HS-27A (cell line): ENCODE measurements around the gene MISFA.
"Not testable (repeated sequence)": the region's sequence is repeated elsewhere in the genome, so short reads cannot be mapped to it uniquely, and the experiment has no call there.

Experiments
- DNase-seq: peaks from one replicate; pipeline ENCODE4 v3.0.0-alpha.2; 2012; ENCODE audit warnings: low read depth, missing footprints

MISFA gene

GRCh38 chr11:18599739-18600230 is at the start of gene MISFA:
Gene MISFA (plus strand): TSS chr11:18599789. CDS start chr11:18599929, 140 bp downstream.
- no peak for DNase-seq

GRCh38 chr11:18563090-18563730 is 36.4 kb upstream of the MISFA start:
- no peak for DNase-seq

DNA sequence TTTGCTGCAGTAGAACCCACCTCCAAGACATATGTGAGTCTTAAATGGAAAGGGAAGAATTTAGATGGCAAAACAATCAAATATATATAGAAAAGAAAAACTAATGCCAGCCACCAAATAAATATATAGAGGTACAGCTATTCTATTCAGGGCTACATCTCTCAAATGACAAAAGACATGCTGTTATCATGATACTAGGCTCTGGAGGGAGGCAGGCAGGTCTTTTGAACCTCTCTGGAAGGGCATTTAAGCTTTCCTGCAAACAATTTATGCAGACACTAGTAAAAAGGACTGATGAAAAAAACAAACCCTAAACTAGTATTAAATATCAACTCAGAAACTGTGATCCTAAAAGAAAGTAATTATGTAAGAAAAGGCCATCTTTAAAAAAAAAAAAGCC is 35.4 kb upstream of the MISFA start:
- DNase-seq, result no peak

GRCh38 chr11:18566406-18566805 is 33.2 kb upstream of the MISFA start:
- no peak for DNase-seq

GRCh38 chr11:18567081-18567480 is 32.5 kb upstream of the MISFA start:
- no peak for DNase-seq

DNA sequence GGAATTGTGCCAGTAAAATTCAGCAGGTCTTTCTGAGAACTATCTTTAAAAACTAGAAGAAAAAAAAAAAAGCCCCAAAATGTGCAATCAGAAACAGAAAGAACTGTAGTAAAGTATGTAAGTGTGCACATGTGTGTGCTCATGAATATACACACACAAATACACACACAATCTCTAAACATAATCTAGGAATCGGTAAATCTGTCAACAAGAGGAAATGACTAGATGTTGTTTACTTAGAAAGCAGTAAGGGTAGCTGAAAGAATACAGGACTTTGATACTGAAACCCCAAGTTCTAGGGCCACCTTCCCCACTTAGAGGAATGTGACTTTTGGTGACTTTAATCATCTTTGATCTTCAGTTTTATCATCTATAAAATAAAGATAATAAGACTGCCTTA is 24.2 kb upstream of the MISFA start:
- DNase-seq, result no peak

DNA sequence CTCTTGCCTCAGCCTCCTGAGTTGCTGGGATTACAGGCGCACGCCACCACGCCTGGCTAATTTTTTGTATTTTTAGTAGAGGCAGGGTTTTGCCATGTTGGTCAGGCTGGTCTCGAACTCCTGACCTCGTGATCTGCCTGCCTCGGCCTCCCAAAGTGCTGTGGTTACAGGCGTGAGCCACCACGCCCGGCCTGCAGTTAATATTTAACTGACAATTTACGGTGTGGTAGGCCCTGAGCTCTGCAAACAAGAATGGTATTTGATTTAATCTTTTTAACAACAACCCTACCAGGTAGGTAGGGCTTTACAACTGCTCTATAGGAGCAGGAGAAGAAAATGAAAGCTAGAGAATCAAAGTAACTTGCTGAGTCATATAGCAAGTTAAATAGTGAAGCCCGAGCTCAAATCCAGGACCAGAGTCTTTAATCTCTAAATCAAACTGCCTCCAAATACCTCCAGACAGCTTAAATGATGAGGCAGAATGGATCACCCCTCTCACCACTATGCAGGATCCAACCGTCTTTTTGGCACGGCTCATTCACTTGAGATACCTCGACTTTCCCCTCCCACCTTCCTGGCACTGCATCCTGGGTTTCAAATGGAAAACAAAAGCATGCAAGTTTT is 20.5 kb upstream of the MISFA start:
- no peak for DNase-seq

DNA sequence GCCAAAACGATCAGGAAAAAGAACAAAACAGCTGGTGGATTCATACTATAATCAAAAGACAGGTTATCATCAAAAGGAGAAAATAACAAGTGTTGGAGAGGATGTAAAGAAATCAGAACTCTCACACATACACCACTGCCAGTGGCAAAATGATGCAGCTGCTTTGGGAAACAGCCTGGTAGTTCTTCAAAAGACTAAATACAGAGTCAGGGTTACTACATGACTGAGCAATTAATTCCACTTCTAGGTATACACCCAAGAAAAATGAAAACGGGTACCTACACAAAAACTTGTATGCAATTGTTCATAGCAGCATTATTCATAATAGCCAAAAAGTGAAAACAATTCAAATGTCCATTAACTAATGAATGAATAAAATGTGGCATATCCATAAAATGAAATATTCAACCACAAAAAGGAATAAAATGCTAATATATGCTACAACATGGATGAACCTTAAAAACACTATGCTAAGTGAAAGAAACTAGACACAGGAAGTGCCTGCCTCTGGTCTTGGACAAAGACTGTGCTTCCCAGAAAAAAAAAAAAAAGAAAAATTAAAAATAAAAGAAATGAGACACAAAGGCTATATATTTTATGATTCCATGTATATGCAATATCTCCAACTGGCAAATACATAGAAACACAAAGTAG is 19.3 kb upstream of the MISFA start:
- no peak for DNase-seq

DNA sequence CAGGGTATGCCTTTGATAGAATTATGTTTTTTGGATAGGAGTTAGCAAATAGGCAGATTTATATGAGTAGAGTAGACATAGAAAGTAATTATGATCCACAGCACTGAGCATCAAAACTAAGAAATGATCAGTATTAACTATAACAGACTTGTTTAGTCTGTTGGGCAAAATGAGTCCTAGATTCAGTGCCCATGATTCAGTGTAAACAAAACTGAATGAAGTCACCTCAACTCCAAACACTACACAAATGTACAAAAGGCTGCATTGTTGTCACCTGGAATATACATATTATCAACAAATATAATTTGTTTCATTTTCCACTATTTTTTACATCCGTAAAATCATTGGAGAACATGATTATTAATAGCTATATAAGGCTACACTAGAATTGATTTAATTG is 17.8 kb upstream of the MISFA start:
- DNase-seq, result no peak

DNA sequence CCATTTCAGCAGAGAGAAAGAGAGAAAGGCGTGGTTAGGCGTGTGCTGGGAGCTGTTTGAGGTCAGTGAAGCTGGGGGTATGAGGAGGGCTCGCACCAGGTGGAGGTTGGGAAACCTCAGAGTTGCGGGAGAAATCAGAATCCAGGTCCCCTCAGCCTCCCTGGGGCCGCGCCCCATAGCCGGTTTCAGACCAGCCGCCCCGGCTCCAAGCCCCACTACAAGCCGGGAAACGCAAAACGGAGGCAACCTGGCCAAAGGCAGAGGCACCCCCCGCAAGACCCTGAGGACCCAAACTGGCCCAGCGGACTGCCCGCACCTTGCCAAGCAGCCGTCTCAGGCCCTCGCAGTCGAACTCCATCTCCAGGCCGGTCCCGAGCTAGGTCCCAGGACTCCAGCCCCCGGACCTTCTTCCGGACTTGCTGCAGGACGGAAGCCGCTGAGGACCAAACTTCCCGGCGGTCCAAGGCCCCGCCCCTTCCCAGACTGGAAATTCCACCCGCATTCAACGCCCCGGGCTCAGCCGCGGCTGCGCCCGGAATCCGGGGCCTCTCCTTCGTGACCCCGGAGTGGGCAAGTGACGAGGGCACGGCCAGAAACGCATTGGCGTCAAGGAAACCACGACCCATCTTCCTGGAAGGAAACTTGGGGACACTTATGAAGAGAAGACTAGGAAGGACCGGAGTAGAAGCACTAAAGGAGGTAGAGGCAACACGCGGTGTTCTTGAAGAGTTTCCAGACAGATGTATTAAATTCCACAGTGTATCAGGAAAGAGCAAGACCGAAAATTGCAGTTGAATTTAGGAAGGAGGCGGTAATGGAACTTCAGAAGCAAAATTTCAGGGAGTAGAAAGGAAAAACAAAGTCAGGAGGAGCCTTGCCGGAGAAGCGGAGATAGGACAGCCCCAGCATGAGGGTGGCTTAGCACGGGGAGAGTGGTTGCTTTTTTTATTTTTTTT is 11.0 kb upstream of the MISFA start, which contains the start of gene UEVLD:
TSS of gene UEVLD (minus strand) at position 438 of the 956 bp plus-strand sequence. CDS start at position 358, 80 bp downstream.
- DNase-seq, result peak; percentile 77

GRCh38 chr11:18590571-18590970 is 9.0 kb upstream of the MISFA start:
- DNase-seq, result no peak

DNA sequence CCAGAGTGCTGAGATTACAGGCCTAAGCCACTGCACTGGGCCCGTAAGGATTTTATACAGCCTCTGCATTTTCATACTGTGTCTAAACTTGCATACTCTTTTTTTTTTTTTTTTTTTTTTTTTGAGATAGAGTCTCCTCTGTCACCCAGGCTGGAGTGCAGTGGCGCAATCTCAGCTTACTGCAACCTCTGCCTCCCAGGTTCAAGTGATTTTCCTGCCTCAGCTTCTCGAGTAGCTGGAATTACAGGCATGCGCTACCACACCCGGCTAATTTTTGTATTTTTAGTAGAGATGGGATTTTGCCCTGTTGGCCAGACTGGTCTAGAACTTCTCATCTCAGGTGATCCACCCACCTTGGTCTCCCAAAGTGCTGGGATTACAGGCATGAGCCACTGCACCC is 5.5 kb upstream of the MISFA start:
- DNase-seq, result not testable (repeated sequence)

DNA sequence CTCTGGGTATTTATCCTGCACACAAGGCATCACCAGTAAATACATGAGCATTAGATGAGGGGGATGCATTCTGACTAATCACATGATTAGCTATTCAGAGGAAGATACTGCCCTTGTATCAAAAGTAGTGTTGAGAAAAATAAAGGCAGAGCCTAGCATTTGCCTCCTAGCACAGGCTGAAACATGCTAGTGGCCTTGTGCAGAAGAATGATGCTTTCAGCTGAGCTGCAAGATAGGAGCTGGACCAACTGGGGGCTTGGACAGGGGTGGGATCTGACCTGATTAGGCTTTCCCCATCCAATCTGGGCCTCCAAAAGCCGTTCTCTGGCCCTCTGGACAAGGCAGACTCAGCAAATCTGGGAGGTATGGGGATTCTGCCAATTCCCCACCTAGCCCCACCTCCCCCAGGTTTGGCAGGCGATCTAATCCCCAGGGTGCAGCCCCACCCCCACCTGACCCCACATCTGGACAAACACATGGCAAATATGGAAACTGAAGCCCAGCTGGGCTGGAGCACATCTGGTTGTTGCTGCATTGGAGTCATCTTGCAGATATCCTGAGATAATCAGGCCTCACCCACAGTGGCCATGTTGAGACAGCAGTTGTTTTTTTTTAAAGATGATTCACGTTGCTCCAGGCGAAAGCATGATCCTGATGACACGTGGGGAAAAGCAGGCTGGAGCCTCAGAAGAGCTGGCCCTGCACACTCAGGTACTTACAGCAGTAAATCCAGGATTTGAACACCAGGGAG is 4.4 kb upstream of the MISFA start:
- DNase-seq, result no peak

GRCh38 chr11:18600915-18601569 is 1.5 kb downstream of the MISFA start:
- no peak for DNase-seq

DNA sequence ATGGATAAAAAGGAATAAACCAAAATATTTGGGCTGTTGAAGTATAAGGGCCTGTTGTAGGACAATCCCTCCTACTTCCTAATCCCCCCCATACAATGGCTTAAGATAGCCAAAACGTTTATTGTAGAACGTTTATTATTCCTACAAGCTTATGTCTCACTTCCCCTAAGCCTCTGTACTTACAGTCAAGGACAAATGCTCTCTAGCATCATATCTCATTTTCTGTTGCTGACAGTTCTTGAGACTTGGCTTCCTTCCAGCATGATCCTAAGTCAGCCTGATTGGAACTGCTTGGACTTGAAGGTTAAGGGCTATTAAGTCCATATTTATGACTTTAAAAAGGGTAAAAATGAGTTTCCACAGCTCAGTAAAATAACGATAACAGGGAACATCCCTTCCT is 8.8 kb downstream of the MISFA start:
- DNase-seq, result no peak

DNA sequence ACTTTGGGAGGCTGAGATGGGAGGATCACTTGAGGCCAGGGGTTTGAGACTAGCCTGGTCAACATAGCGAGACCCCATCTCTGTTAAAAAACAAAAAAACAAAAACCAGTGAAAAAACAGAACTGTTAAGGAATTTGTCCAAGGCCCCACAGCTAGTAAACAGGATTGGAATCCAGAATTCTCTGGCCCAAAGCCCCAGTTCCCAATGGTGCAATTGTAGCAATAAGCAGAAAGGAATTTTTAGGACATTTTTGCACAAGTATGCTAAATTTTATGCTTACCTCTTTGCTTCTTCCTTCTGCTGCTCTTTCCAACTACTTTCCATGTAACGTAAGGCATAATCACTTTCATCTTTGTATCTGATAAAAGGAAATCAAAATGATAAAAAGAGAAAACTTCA is 11.6 kb downstream of the MISFA start:
- DNase-seq, result no peak

DNA sequence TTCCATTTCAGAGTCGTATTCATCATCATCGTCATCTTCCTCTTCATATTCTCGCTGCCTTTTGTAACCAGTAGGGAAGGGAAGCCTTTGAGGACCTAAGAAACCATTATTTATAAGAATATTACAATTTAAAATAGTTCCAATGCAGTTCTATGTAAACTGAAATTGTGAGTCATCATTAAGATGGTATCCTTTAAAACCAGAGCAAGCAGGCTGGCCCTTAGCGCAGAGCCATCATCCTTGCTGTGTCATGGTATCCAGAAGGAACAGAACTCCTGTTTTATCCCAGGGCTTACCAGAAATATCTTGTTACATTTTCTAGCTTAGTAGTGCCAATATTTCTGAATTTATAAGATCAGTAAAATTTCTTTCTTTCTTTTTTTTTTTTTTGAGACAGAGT is 12.8 kb downstream of the MISFA start:
- DNase-seq, result no peak

DNA sequence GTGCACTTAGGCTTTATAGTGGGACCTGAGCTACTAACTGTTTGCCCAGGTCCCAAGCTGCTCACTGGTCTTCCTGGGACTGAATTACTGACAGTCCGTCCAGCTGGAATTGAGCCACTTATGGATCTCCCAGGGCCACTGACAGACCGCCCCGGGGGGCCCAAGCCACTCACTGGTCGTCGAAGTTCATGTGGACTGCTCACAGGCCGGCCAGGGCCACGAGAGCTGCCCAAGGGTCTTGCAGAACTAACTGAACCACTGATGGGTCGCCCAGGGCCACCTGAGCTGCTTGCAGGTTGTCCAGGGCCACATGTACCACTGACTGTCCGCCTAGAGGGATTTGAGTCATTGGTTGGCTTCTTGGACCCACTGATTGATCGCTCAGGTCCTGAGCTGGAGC is 15.1 kb downstream of the MISFA start:
- DNase-seq, result no peak

- no peak for DNase-seq
Observed at GRCh38 chr11:18615628-18616392, 16.2 kb downstream of the MISFA start.
